GM10266 (cell line): ENCODE measurements around the gene RNF14.

Experiments
- DNase-seq: peaks from one replicate; pipeline ENCODE4 v3.0.0; 2012; ENCODE audit errors: extremely low spot score
- TF ChIP-seq, protein P1 (sequence below): IDR thresholded peaks from 2 replicates; pipeline ENCODE4 v1.5.1; 2012; ENCODE audit warnings: mild to moderate bottlenecking, low read depth; ENCODE audit not compliant: control insufficient read depth, insufficient read depth; ENCODE audit errors: missing control alignments

Gene RNF14

GRCh38 chr5:142012186-142012785 is 43.4 kb downstream of the RNF14 start:
- no peak for DNase-seq
- TF ChIP-seq, protein P1, sequence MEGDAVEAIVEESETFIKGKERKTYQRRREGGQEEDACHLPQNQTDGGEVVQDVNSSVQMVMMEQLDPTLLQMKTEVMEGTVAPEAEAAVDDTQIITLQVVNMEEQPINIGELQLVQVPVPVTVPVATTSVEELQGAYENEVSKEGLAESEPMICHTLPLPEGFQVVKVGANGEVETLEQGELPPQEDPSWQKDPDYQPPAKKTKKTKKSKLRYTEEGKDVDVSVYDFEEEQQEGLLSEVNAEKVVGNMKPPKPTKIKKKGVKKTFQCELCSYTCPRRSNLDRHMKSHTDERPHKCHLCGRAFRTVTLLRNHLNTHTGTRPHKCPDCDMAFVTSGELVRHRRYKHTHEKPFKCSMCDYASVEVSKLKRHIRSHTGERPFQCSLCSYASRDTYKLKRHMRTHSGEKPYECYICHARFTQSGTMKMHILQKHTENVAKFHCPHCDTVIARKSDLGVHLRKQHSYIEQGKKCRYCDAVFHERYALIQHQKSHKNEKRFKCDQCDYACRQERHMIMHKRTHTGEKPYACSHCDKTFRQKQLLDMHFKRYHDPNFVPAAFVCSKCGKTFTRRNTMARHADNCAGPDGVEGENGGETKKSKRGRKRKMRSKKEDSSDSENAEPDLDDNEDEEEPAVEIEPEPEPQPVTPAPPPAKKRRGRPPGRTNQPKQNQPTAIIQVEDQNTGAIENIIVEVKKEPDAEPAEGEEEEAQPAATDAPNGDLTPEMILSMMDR = peak; percentile 32

DNA sequence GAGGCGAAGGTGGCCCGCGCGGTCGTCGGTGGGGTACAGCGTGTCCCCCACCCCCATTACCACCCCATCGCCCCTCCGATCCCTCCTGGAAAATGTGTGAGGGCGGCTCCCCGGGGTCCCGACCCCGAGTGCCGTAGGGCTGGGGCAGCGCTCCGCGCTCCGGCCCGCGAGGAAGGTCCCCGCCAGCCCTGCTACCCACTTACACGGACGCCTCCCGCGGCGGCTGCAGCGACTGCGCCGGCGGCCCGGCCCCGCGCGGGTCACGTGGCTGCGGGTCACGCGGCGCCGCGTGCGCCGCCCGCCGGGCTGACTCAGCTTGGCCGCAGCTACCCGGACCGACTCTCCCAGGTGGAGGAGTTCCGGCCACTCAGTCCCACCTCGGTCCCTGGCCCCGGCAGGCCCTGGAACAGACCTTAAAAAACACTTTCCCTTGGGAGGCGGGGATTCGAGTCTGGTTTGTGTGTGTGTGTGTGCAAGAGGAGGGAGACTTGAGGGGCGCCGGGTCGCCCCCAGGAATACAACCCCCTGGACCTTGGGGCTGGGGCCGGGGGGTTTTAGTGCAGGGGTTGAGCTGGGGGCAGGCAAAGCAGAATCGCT is 44.0 kb downstream of the RNF14 start, which contains the start of gene GNPDA1:
Gene GNPDA1, minus strand, starts transcription at position 236 of the 597 bp plus-strand sequence. CDS start 992 bp downstream, outside the sequence.
- TF ChIP-seq, protein P1 = peak; percentile 24

DNA sequence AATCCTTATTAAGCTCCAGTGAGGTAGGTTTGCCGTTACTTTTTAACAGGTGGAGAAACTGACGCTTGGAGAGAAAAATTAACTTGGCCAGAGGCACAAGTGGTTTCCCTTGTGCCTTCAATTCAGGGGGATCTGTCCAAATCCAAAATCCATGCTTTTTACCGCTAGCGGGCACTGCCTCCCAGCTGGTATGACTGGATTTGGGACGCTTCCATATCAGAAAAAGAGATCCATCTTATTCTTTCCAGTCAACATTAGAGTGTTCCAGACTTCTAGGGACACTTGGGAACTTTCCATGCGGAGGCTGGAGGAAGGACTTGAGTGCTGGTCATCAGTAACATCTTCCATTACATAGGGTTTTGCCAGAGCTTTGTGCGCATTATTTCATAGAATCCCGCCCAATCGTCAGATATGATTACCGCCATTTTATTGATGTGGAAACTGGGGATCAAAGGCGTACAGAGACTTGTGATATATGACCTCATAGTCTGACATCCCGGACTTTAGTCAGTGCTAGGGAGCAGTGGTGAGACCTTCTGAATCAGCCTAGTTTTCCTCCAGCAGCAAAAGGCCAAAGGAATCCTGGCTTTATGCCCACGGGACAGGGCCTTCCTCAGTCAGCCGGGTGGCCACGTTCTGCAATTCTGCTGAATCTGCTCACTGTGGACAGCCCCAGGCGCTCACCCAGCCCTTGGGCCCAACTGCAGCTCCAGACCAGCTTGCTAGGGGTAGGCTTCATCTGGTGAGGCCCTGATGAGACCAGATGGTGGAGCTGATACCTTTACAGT is 45.0 kb downstream of the RNF14 start:
- no peak for DNase-seq
- TF ChIP-seq, protein P1 = no peak

More for the DNA sequence above, 44.0 kb downstream of the RNF14 start, which contains the start of gene GNPDA1:
- DNase-seq = peak; percentile 83

- peak; percentile 67 for DNase-seq
- TF ChIP-seq, protein P1 = peak; percentile 49
These were observed 46.1 kb downstream of the RNF14 start for GRCh38 chr5:142014911-142015584.

GRCh38 chr5:142015781-142016533 is 47.1 kb downstream of the RNF14 start:
- DNase-seq = no peak
- TF ChIP-seq, protein P1 = no peak

- no peak for DNase-seq
- TF ChIP-seq, protein P1 = no peak
These were observed 47.7 kb downstream of the RNF14 start for GRCh38 chr5:142016556-142016955.
